Erythroblast (primary cell): ENCODE results near the gene HPCAL1.

Source experiments
- GATA1 ChIP-seq: IDR thresholded peaks from 2 replicates; pipeline ENCODE4 v1.6.1; 2011; ENCODE audit warnings: low read depth, mild to moderate bottlenecking, control low read depth, low read length, moderate library complexity
- POLR2A ChIP-seq: IDR thresholded peaks from 2 replicates; pipeline ENCODE4 v1.6.1; 2011; ENCODE audit warnings: mild to moderate bottlenecking, low read length

DNA sequence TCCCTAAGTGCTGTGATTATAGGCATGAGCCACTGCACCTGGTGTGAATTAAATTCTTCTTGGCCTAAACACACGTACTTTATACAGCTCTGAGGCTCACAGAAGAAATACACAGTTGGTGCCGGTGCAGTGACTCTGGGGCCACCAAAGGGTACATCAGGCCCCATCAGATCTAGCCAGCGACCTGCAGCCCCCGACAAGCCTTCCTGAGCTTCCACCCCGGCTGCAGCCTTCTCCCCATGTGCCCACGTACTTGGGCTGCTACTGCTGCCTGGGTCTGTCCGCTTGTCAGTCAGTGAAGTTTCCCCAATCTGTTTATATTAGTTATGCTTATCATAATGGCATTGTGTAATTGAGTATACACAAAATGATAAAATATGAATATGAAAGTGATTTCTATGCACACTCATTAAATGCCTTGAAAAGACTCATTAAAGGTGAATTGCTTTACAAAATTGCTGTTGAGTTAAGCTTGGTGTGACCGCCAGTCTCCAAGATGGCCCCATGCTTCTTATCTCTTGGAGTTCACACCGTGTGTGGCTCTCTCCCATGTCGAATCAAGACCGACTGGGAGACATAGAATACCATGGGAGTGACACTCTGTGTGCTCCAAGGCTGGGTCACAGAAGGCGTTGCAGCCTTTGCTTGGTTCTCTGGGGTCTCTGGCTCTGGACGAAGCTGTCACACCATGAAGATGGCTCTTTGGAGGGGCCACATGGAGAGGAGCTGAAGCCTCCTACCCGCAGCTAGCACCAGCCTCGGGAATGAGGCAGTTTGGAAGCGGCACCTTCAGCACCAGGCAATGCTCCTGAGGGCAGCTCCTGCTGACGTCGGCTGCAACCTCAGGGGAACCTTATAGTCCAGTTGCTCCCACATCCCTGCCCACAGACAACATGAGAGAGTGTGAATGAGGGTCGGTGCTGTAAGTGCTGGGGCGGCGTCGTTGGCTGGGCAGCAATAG lies 29.2 kb upstream of the HPCAL1 start:
- TF ChIP-seq POLR2A (no peak), GATA1 (no peak)
